ENCODE data around the gene MYORG. TPM values are rescaled to one million over a fixed set of nuclear protein-coding genes. Genes with fewer than 3 reads are reported as not detected.

The MYORG gene
- total RNA-seq, 1 experiment from 2014 or later: 3.0 TPM

DNA sequence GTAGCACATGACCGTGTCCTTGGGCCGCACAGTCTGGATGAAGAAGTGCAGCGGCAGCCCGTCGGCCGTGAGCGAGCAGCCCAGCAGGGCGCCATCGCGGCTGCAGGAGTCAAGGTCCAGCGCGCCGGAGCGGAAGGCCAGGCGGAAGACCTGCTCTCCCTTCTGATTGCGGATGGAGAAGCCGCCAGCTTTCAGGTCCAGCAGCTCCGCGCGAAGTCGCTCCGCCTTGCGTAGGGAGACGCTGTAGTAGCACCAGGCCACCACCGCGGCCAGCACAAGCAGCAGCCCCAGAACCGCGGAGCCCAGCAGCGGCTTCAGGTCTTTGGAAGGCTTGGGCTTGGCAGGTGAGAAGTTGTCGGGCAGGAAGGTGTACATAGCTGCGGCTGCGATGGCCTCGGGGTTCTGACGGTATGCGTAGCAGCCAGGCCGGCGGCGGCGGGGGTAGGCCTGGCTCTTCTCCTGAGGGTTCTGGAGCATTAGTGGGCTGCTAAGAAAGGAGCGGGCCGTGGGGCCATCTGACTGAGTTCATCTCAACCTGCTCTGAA is 4.2 kb downstream of the MYORG start:
- no peak for DNase-seq
- intact Hi-C loops (cut with micrococcal nuclease; ENCODE audit: unreplicated experiment): loop anchor here (10.0 kb wide), 1 partner anchor 448 kb away; no protein-coding TSS in a partner anchor
- no peaks in the 10 kb centered on the region for H3K9me2 ChIP-seq (ENCODE audit: insufficient read depth)
- H3K27ac ChIP-seq: no peak overlapping the region
- no peaks in the 10 kb centered on the region for H3K27me3 ChIP-seq (ENCODE audit: insufficient read depth, low read depth)
- no peaks in the 10 kb centered on the region for H3K36me3 ChIP-seq (ENCODE audit: low read depth)
- POLR2A ChIA-PET (ENCODE audit: unreplicated experiment): interaction anchor here (0.6 kb wide), 2 partner anchors 84 to 323 kb away, joined by 3 read pairs; no protein-coding TSS in a partner anchor
- CTCF ChIA-PET: no interaction called here
- no peaks in the 10 kb centered on the region for H4K20me1 ChIP-seq (ENCODE audit: insufficient read depth)
- no peak for TF ChIP-seq EZH2 (IDR thresholded peaks at IDR 0.05; ENCODE audit: low read depth)
- TF ChIP-seq, protein P1, sequence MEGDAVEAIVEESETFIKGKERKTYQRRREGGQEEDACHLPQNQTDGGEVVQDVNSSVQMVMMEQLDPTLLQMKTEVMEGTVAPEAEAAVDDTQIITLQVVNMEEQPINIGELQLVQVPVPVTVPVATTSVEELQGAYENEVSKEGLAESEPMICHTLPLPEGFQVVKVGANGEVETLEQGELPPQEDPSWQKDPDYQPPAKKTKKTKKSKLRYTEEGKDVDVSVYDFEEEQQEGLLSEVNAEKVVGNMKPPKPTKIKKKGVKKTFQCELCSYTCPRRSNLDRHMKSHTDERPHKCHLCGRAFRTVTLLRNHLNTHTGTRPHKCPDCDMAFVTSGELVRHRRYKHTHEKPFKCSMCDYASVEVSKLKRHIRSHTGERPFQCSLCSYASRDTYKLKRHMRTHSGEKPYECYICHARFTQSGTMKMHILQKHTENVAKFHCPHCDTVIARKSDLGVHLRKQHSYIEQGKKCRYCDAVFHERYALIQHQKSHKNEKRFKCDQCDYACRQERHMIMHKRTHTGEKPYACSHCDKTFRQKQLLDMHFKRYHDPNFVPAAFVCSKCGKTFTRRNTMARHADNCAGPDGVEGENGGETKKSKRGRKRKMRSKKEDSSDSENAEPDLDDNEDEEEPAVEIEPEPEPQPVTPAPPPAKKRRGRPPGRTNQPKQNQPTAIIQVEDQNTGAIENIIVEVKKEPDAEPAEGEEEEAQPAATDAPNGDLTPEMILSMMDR (conservative IDR thresholded peaks at IDR 0.05): no peak
- BruUV-seq (replicated peaks): no TSS peak
- H3K4me2 ChIP-seq: no peak overlapping the region
- H3K79me2 ChIP-seq (ENCODE audit: low read depth): no peaks in the 10 kb centered on the region
- H3F3A ChIP-seq (ENCODE audit: insufficient read depth, low read depth): no peaks in the 10 kb centered on the region
- H3K4me3 ChIP-seq: no peak overlapping the region
- H3K9me3 ChIP-seq (ENCODE audit: insufficient read depth, low read depth): no peaks in the 10 kb centered on the region
- H2AFZ ChIP-seq: no peak overlapping the region
- peaks cover 7% of the 10 kb centered on the region; the same call in 1 of the 2 replicates for H3K4me1 ChIP-seq (replicated peaks; ENCODE audit: insufficient read depth)

DNA sequence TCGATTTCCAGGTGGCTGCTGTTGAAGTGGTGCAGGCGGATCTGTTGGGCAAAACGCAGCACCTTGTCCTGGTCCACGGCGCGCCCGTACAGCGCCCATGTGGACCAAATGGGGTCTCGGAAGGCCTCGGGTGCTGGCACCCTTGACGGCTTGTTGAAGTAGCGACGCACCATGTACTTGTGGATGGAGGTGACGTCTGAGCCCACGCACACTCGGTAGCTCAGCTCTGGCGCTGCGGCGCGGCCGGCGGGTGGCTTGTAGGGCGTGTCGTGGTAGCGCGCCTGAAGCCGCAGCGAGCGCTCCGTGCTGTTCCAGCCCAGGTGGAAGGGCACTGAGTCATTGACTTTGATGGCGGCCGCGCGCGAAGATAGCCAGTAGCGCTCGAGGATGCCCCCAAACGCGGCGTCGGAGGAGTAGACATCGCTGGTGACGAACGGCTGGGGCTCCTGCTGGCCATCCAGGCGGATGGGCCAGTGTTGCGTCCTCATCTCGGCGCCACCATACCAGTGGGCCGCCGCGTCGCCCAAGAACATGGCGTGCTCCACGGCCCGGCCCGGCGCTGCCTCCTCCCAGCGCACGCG is 4.7 kb downstream of the MYORG start:
- H3K36me3 ChIP-seq (ENCODE audit: low read depth): no peaks in the 10 kb centered on the region
- ChIA-PET POLR2A (ENCODE audit: unreplicated experiment) (no interaction called here), CTCF (no interaction called here)
- TF ChIP-seq EZH2 (IDR thresholded peaks at IDR 0.05; ENCODE audit: low read depth): no peak
- H2AFZ ChIP-seq: no peak overlapping the region
- H3K4me1 ChIP-seq (replicated peaks; ENCODE audit: insufficient read depth): peaks cover 7% of the 10 kb centered on the region; the same call in 1 of the 2 replicates
- H4K20me1 ChIP-seq (ENCODE audit: insufficient read depth): no peaks in the 10 kb centered on the region
- DNase-seq: no peak
- no peaks in the 10 kb centered on the region for H3K27me3 ChIP-seq (ENCODE audit: insufficient read depth, low read depth)
- H3K4me2 ChIP-seq: no peak overlapping the region
- no peaks in the 10 kb centered on the region for H3K79me2 ChIP-seq (ENCODE audit: low read depth)
- H3K9me2 ChIP-seq (ENCODE audit: insufficient read depth): no peaks in the 10 kb centered on the region
- no TSS peak for BruUV-seq (replicated peaks)
- no peak overlapping the region for H3K27ac ChIP-seq
- intact Hi-C loops (cut with micrococcal nuclease; ENCODE audit: unreplicated experiment): loop anchor here (10.0 kb wide), 1 partner anchor 447 kb away; no protein-coding TSS in a partner anchor
- H3K4me3 ChIP-seq: no peak overlapping the region
- H3F3A ChIP-seq (ENCODE audit: insufficient read depth, low read depth): no peaks in the 10 kb centered on the region
- no peaks in the 10 kb centered on the region for H3K9me3 ChIP-seq (ENCODE audit: insufficient read depth, low read depth)

DNA sequence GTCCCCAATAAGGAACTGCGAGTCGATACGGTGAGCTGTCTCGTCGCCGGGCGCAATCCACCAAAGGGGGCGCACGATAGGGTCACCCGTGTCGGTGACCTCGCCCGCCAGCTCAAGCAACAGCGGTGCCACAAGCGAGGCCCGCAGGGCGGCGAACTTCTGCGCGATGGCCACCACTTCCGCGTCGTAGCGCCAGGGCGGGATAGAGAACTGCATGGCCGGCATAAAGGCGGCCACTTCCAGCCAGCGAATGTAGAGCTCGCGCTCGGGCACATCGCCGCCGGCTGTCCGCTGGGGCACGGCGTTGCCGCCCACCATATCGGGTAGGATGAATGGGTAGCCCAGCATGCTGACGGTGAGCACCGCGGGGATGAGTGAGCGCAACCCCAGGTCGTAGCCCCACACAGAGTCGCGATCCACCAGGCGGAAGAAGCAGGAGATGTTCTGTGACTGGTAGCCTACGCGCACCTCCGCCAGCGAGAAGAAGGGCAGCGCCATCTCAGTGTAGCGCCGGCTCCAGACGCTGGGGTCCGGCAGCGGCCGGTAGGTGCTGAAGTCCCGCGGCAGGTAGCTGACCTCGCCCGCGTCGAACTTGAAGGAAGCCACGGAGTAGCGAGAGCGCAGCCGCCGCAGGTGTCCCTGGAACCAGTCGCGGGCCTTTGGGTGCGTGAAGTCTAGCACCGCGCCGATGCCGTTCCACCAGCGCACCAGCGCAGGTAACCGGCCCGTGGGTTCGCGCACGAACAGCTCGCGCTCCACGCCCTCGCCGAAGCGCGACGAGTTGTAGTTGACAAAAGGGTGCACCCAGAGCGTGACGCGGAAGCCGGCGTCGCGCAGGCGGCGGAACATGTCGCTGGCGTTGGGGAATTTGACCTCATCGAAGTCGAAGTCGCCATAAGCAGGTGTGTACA is 5.5 kb downstream of the MYORG start:
- TF ChIP-seq, protein P1 (conservative IDR thresholded peaks at IDR 0.05): no peak
- no peak for TF ChIP-seq EZH2 (IDR thresholded peaks at IDR 0.05; ENCODE audit: low read depth)
- Histone ChIP-seq H3K9me3 (ENCODE audit: insufficient read depth, low read depth) (no peaks in the 10 kb centered on the region), H4K20me1 (ENCODE audit: insufficient read depth) (no peaks in the 10 kb centered on the region), H2AFZ (no peak overlapping the region), H3K79me2 (ENCODE audit: low read depth) (no peaks in the 10 kb centered on the region), H3K27me3 (ENCODE audit: insufficient read depth, low read depth) (no peaks in the 10 kb centered on the region), H3K36me3 (ENCODE audit: low read depth) (no peaks in the 10 kb centered on the region), H3K27ac (no peak overlapping the region), H3K4me3 (no peak overlapping the region), H3K4me1 (replicated peaks; ENCODE audit: insufficient read depth) (peaks cover 7% of the 10 kb centered on the region; the same call in 1 of the 2 replicates), H3K4me2 (no peak overlapping the region), H3F3A (ENCODE audit: insufficient read depth, low read depth) (no peaks in the 10 kb centered on the region), H3K9me2 (ENCODE audit: insufficient read depth) (no peaks in the 10 kb centered on the region)
- DNase-seq: no peak
- CTCF ChIA-PET: no interaction called here
- intact Hi-C loops (cut with micrococcal nuclease; ENCODE audit: unreplicated experiment): loop anchor here (10.0 kb wide), 1 partner anchor 446 kb away; no protein-coding TSS in a partner anchor
- no TSS peak for BruUV-seq (replicated peaks)
- POLR2A ChIA-PET (ENCODE audit: unreplicated experiment): no interaction called here

Measured in PC-9 (cell line).